Testis (tissue), 2 donors: ENCODE results near the gene VOPP1.

Experiments used
- POLR2A ChIP-seq: fragments of 450-650 bp; IDR thresholded peaks from one replicate; pipeline ENCODE4 v1.6.1; 2017; ENCODE audit warnings: antibody characterized with exemption, mild to moderate bottlenecking, moderate library complexity
- TF ChIP-seq, protein P1 (sequence below), 3 experiments: fragments of 450-650 bp in 2 of 3; fragments of 200-600 bp in 1 of 3; sonication (generic) in 1 of 3; IDR thresholded peaks; one replicate each; pipeline ENCODE4 v1.5.1; 2016 to 2019; ENCODE audit warnings: antibody characterized with exemption in 3 of 3, mild to moderate bottlenecking in 2 of 3, moderate library complexity in 1 of 3

- TF ChIP-seq, protein P1, sequence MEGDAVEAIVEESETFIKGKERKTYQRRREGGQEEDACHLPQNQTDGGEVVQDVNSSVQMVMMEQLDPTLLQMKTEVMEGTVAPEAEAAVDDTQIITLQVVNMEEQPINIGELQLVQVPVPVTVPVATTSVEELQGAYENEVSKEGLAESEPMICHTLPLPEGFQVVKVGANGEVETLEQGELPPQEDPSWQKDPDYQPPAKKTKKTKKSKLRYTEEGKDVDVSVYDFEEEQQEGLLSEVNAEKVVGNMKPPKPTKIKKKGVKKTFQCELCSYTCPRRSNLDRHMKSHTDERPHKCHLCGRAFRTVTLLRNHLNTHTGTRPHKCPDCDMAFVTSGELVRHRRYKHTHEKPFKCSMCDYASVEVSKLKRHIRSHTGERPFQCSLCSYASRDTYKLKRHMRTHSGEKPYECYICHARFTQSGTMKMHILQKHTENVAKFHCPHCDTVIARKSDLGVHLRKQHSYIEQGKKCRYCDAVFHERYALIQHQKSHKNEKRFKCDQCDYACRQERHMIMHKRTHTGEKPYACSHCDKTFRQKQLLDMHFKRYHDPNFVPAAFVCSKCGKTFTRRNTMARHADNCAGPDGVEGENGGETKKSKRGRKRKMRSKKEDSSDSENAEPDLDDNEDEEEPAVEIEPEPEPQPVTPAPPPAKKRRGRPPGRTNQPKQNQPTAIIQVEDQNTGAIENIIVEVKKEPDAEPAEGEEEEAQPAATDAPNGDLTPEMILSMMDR (IDR thresholded peaks at IDR 0.05): no peak
- no peak for TF ChIP-seq POLR2A
Observed at GRCh38 chr7:55554038-55554437, 18.3 kb downstream of the VOPP1 start.
